NCI-H2029 treated with DMSO at 0.1 percent for 48 hours (cell line): Measurements from ENCODE around the gene STK32B.
"Not testable (repeated sequence)": the region's sequence is repeated elsewhere in the genome, so short reads cannot be mapped to it uniquely, and the experiment has no call there.

ENCODE experiments used
- DNase-seq: peaks from one replicate; lab custom pipeline; 2025; lab: John Stamatoyannopoulos, UW

The STK32B gene

DNA sequence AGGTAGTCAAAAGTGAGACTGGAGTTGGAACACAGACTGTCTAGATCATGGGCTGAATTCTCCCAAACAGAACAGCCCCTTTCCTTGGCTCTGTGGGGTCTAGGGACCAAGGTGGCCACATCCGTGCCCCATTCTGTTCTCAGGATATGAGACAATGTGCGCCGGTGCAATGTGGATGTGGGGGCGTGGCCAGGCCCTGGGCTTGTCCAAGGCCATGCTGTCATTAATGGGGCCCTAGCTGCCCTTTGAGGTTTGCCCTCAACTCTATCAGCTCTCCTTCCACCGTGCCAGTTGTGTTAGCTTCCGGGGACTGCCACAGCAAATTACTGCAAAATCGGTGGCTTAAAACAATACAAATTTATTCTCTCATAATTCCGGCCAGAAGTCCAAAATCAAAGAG, 344.5 kb downstream of the STK32B start:
- DNase-seq, result no peak

DNA sequence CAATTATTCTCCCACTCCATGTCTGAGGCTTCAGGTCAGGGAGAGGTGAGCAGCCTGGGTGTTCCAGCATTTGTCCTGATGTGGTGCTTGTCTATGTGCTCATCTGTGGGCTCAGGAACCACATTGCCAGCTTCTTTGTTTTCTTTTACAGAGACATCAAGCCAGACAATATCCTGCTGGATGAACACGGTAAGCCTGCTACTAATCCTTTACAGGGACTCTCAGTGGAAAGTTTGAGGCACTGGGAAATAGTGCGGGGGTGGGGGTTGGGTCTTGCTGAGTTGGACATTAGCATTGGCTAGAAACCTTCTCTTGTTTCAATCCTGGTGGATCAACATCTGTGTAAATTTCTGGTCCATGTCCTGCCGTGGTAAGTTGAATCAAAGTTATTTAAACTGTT, 346.8 kb downstream of the STK32B start:
- no peak for DNase-seq

DNA sequence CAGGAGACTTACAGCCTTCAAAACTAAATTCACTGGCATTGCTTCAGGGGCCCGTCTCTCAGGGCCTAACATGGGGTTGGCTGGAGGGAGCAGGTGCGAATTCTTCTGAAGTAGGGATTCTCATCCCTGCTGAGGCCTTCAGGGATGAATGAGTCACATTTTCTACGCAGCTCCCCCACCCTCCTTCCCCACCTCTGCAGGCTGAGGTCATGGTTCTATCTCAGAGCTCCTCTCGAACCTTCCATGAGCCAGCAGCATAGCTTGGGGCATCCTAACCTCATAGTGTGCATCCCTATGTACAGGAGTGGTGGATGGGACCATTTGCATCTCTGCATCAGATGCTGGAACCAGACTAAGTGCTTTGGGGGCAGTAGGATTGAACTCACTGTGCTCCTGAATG, 347.8 kb downstream of the STK32B start:
- DNase-seq, result no peak

DNA sequence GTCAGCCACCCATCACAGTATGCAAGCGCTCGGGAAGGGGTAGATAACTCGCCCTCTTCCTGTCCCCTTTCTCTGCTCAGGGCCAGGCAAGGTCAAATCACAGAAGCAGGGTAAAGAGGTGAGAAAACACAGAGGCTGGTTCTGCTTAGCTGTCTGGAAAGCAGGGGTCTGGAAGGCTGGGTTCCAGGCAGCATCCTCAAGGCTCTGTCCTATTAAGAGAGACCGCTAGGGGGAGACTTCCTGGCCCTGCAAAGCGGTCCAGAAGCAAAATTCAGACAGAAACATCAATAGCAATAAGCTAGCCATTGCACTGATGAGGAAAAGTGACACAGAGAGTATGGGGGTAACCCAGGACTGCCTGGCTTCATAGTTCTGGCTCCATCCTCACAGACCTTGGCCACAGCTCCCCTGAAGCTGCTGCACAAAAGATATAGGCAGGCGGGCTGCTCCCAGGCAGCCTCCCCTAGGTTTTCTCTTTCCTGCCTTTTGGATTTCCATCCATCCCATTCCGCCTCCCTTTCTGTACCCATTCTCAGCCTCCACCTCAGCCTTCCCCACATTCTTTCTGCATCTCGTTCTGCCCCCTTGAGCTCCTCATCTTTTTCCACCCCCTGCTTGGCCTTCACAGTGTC, 348.6 kb downstream of the STK32B start:
- DNase-seq, result peak; percentile 29

DNA sequence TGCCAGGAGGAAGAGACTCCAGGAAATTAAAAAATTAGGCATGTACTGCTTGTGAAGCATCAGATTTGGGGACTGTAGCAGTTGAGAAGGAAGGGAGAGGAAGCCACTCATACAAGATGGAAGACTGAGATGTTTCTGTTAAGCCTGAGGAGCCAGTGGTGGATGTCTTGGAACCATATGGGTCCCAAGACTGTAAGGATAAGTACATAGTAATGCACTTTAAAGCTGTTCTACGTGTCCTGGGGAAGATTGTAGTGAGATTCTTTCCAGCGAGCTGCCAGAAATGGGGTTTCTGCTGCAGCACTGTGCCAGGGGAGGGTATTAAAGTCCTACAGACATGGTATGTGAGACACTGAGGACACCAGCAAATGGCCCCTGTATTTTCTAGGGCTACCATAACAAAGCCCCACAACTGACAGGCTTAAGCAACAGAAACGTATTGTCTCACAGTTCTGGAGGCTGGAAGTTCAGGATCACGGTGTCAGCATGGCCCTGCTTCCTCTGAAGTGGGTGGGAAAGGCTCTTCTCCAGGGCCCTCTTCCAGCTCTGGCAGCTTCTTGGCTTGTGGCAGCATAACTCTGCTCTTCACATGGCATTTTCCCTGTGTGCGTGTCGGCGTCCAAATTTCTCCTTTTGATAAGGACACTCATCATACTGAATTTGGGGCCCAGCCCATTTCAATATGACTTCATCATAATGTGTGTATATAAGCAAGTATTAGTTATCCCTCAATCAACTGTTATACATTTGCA, 352.6 kb downstream of the STK32B start:
- DNase-seq, result no peak

DNA sequence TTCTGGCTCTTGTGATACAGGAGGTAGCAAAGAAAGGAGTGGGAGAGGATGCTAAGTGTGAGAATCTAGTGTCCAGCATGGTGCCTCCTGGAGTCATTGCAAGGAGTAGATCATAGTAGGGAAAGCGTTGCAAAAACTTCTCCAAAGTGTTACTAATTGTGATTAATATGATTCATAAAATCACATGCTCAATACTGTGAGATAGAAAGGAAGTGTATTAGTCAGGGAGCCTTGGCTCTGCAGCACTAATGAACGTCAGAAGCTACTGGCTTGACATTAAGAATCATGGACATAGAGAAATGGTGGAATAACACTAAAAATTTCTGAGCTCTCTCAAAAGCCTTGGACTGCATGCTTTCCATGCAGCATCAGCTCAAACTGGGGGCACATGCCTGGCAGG, 358.0 kb downstream of the STK32B start:
- no peak for DNase-seq

DNA sequence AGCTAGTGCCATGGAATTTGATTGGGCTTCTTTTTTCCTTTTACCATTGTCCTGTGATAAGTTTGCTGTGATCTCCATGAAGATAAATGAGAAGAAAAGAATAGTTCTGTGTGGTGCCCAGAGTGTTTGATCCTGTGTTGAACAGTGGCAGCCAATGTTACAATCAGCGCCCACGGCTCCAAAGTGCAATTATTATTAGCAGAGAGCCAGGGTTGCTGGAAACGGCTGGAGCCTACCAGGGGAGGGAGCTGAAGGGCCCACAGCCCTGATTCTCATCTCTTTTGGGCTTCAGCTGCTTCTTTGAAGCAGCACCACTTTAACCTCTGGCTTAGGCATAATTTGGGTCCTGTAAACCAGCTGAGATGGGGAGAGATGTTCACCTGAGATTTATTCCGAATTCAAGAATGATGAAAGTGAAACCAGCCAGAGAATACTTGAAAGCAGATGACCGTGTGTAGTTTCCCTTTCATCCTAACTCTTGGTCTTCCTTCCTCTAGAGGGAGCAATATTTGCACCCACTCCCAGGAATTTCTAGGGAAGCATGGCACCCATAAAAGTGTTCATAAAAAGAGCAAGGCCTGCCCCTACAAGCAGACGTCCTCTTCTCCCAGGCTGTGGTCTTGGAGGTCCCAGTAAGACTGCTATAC, 358.8 kb downstream of the STK32B start:
- DNase-seq, result no peak

DNA sequence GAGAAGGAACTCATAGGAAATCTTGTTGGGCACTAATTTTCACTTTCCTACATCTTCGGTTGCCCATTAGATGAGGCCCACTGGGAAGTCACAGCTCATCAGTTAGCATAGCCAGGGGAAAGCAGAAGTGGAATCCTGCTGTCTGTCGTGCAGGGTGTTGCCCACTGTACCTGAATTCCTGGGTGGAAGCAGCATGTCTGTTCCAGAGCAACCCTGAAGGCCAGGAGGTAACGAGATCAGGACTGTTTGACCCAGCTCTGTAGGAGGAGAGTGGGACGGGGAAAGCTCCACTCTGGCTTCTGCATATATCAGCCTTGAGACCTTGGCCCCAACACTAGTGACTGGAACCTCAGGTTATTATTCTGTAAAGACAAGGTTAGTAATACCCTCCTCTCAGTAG, 361.0 kb downstream of the STK32B start:
- DNase-seq, result no peak

DNA sequence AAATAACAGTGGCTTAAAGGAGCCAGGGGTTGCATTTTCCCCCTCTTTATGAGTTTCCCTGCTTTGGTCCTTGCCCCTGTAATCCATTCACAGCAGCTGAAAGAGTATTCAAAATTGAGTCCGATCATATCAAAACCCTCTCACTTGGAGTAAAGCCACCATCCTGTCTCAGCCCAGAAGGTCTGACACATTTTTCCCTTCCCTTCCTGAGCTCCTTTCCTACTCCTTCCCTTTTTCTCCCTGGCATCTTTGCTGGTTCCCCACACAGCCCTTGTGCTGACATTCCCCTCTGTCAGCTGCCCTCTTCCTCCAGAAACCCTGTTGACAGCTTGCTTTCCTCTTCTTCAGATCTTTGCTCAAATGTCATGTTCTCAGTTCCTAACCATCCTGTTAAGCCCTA, 361.5 kb downstream of the STK32B start:
- no peak for DNase-seq

DNA sequence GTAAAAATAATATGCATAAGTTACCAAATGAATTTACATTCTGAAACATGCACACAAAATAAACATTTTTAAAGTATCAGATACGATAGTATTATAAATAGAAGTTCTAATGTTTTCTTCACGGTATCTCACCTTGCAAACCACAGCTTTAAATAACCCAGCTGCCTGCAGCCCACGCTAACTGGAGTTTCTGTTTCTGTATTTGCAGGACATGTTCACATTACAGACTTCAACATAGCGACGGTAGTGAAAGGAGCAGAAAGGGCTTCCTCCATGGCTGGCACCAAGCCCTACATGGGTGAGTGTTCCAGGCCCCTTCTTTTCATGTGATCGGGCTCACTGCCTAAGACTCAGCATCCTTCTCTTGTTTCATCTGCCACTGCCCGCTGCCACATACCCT, 365.4 kb downstream of the STK32B start:
- DNase-seq, result no peak

DNA sequence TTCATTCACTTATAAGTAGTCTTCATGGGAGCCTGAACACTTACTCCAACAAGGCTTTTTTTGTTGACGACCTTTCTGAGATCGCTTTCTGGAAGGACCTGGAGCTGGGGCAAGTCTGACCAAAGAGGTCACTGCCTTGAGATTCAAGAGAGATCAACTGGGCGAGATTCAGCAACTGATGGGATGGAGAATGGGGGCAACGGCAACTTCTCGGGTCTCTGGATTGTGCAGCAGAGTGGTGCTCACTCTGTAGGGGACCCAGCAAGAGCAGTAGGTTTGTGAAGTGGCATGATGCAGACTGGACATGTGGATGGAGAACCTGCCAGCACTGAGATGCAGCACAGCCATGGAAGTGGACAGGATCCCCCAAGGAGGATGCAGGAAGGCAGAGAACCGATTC, 369.0 kb downstream of the STK32B start:
- DNase-seq, result no peak

DNA sequence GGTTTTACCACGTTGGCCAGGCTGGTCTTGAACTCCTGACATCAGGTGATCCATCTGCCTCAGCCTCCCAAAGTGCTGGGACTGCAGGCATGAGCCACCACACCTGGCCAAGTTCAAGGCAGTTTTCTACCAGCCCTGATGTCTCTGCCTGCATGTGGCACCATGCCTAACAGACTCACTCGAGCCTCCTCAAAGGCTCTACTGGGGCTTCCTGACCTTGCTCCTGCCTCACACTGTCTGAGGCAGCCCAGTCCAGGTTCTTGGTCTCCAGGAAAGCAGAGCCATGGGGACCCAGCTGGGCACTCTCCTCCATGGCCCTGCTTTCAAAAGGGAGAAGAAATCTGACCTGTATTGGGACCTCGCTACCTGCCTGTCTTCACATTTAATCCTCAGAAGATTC, 370.1 kb downstream of the STK32B start:
- DNase-seq, result no peak

DNA sequence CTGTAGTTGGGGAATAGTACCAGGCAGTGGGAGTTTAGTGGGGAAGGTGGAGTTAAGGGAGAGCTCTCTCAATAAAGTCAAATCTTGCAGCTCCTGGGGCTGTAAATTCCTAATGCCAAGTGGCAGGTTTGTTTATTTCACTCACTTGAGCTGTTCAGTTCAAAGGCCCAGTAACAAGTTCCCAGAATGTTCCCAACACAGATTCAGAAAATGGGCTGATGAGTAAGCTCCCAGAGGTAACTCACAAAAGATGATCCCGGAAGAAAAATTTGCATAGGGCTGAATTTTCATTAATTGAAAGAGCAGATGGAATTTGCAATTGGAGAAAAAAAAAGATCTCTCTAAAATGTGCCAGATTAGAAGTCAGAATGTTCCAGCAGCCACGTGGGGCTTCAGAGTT, 370.9 kb downstream of the STK32B start:
- no peak for DNase-seq

DNA sequence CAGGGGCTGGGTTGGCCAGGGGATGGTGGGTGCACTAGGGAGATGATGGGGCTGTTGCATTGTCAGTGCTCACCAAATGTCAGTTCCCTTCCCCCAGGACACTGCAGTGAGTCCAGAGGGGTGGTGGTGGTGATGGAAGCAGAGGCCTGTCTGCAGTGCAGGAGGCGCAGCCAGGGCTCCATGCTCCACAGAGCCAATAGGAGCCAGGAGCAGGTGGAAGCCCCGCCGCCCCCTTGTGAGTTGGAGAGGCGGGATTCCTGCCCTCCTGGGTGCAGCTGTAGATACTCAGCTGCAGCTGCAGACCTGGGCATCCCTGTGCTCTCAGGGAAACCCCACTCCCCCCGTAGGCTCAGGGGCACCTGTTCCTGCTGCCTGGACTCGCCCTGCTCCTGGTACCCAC, 372.4 kb downstream of the STK32B start:
- no peak for DNase-seq

DNA sequence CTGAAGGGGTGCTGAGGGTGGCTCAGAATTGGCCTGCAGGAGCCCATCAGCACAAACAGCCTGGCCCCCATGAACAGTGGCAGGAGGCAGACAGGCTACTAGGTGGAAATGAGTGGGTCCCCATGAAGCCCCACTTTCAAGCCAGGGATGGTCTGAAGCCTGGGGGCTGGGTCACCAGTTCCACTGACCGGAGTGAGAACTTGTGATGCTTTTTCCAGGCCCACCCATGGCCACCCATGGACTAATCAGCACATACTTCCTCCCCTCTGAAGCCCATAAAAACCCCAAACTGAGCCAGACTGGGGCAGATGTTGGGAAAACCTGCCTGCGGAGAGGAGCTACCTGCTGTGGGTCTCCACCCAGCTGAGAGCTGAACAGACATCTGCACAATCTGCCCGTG, 372.9 kb downstream of the STK32B start:
- no peak for DNase-seq

DNA sequence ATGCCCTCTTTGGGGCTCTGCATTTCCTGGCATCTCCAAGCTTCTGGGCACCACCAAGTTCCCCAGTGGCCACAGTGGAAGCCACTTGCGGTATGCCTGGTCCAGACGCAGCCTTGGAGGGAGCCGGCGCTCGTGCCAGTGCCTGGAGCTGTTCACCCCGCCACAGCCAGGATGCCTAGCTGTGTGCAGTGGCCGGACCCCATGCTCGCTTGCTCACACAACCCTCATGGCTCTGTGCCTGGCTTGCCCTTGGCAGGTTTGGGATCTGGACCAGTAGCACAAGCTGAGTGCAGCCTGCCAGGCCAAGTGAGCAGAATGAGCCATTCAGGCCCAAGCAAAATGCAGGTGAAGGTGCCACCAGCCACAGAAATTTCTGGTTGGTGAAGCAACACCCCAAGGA, 373.6 kb downstream of the STK32B start:
- DNase-seq, result no peak

DNA sequence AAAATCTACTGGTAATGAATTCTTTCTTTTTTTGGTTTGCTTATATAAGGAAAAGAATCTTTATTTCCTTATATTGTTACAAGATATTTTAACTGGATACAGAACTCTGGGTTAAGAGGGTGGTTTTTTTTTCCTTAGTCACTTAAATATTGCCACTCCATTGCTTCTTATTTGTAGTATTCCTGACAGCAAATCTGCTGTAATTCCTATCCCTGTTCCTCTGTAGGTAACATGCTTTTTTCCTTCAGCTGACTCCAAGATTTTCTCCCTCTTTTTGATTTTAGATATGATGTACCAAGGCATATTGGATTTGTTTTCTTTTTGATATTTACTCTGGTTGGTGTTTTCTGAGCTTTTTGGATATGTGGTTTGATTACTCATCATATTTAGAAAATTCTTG, 378.5 kb downstream of the STK32B start:
- no peak for DNase-seq

DNA sequence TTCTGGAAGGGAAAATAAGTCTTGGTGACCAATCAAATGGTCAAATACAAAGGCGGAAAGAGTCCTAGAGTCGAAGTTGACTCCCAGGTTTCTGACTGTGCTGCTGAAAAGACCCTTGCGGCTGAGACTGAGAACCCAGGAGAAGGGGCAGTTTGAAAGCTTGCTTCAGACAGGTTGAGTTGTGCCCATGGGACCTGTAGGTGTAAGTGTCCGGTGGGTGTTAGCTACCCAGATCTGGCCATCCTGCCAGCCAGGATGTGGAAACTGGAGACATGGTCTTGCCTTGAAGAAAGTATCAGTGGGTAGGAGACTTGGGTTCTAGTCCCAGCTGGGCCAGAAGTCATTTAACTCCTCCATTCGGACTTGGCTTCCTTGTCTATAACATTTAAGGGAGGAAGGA, 381.9 kb downstream of the STK32B start:
- no peak for DNase-seq

DNA sequence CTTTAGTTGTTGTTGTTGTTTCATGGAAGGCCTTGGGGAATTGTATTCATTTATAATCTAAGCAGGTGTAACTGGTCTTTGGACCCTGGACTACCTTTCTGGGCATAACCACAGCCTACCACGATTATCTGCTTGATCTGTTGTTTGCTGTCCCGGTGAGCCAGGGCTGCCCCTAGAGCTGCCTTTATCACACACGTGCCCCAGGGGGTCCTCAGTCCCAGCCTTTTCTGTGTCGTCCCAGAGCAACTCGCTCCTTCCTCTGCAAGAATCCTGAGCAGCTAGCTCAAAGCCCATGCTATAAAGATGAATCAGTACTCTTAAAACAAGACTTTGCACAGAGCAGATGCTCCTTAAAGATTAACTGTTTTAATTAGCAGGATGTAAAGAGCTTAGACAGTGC, 383.9 kb downstream of the STK32B start:
- no peak for DNase-seq

DNA sequence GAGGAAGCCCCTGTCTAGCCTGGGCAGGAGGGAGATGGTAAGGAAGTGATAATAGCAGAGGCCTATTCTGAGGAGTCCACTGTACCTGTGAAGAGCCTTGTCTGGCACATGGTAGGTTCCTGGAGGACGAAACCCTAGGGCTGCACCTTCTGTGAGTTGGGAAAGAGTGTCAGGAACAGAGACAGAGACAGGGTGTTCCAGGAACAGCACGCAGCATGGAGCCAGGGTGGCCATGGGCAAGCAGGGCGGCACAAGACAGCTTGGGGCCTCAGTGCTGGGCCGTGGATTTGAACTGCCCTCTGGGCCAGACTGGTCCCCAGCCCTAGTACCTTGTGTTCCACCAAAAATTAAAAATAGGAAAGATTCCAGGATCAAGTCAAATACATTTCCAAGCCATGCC, 384.5 kb downstream of the STK32B start:
- DNase-seq, result no peak

DNA sequence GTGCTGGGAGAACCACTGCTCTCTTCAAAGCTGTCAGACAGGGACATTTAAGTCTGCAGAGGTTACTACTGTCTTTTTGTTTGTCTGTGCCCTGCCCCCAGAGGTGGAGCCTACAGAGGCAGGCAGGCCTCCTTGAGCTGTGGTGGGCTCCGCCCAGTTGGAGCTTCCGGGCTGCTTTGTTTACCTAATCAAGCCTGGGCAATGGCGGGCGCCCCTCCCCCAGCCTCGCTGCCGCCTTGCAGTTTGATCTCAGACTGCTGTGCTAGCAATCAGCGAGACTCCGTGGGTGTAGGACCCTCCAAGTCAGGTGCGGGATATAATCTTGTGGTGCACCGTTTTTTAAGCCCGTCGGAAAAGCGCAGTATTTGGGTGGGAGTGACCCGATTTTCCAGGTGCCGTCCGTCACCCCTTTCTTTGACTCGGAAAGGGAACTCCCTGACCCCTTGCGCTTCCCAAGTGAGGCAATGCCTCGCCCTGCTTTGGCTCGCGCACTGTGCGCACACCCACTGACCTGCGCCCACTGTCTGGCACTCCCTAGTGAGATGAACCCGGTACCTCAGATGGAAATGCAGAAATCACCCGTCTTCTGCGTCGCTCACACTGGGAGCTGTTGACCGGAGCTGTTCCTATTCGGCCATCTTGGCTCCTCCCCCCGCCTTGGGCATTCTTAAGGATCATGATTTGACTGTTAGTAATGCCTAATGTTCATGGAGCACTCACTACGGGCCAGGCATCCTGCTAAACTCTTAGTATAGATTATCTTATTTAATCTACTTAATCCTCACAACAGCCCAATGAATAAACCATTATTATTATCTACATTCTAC, 392.9 kb downstream of the STK32B start:
- DNase-seq, result not testable (repeated sequence)

DNA sequence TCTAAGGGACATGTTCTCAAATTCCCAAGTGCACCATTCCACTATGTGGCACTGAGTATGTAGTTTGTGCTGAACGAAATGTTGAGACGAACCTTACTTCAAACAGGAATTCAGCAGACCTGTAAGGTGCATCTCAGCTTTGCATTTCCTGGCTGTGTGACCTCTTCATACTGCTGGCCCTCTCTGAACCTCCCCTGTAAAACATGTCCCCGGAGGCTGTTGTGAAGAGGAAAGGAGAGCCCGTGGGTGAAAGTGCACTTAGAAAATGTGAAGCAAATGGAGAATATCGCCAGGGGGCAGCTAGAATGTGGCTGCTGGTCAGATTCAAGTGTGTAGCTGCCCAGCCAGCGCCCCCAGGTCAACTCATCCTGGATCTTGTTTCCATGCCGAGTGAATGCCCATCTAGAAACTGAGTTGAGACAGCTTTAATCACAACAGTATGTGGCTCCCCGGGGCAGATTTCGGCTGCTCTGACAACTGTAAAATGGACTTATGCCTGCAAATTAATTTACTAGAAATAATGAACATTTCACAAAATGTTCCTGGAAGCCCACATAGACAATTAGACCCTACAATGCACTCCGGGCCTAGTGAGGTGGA, 393.7 kb downstream of the STK32B start:
- no peak for DNase-seq
